GM03348 (cell line): ENCODE measurements around the gene GAL3ST2.
"Not testable (repeated sequence)": the region's sequence is repeated elsewhere in the genome, so short reads cannot be mapped to it uniquely, and the experiment has no call there.

Experiments
- DNase-seq: peaks from one replicate; pipeline ENCODE4 v3.0.0; 2012; ENCODE audit warnings: low spot score

GAL3ST2 gene

GRCh38 chr2:241748468-241749256 lies 28.0 kb upstream of the GAL3ST2 start:
- no peak for DNase-seq

GRCh38 chr2:241750076-241750840 lies 26.4 kb upstream of the GAL3ST2 start:
- DNase-seq = no peak

- DNase-seq = no peak
These were observed 25.5 kb upstream of the GAL3ST2 start for GRCh38 chr2:241751152-241751551.

GRCh38 chr2:241751776-241752175 lies 24.8 kb upstream of the GAL3ST2 start:
- DNase-seq = no peak

- no peak for DNase-seq
These were observed 24.4 kb upstream of the GAL3ST2 start for GRCh38 chr2:241752253-241752652.

GRCh38 chr2:241752689-241753276 lies 23.8 kb upstream of the GAL3ST2 start:
- no peak for DNase-seq

- DNase-seq = no peak
These were observed 23.1 kb upstream of the GAL3ST2 start for GRCh38 chr2:241753493-241753892.

GRCh38 chr2:241754042-241754441 lies 22.6 kb upstream of the GAL3ST2 start:
- no peak for DNase-seq

GRCh38 chr2:241755166-241755565 lies 21.5 kb upstream of the GAL3ST2 start:
- DNase-seq = no peak

GRCh38 chr2:241755777-241756176 lies 20.8 kb upstream of the GAL3ST2 start:
- no peak for DNase-seq

GRCh38 chr2:241759067-241759807 lies 17.4 kb upstream of the GAL3ST2 start:
- DNase-seq = no peak

- DNase-seq = not testable (repeated sequence)
These were observed 16.7 kb upstream of the GAL3ST2 start for GRCh38 chr2:241759893-241760292.

- no peak for DNase-seq
These were observed 16.3 kb upstream of the GAL3ST2 start for GRCh38 chr2:241760301-241760771.

- no peak for DNase-seq
These were observed 14.2 kb upstream of the GAL3ST2 start for GRCh38 chr2:241762321-241762932.

GRCh38 chr2:241762933-241763369 lies 13.7 kb upstream of the GAL3ST2 start:
- no peak for DNase-seq

GRCh38 chr2:241763551-241764274 lies 12.9 kb upstream of the GAL3ST2 start:
- no peak for DNase-seq

- DNase-seq = no peak
These were observed 12.1 kb upstream of the GAL3ST2 start for GRCh38 chr2:241764275-241765241.

- peak; percentile 6 for DNase-seq
These were observed 9.0 kb upstream of the GAL3ST2 start for GRCh38 chr2:241767464-241768250.

- no peak for DNase-seq
These were observed 8.3 kb upstream of the GAL3ST2 start for GRCh38 chr2:241768251-241768711.
